Erythroblast (primary cell): ENCODE data around the gene ODAD2.

Source experiments
- GATA1 ChIP-seq: IDR thresholded peaks from 2 replicates; pipeline ENCODE4 v1.6.1; 2011; ENCODE audit warnings: low read depth, mild to moderate bottlenecking, control low read depth, low read length, moderate library complexity
- POLR2A ChIP-seq: IDR thresholded peaks from 2 replicates; pipeline ENCODE4 v1.6.1; 2011; ENCODE audit warnings: mild to moderate bottlenecking, low read length

- no peak for TF ChIP-seq POLR2A
- no peak for TF ChIP-seq GATA1
Measured at GRCh38 chr10:27822301-27822700, 176.6 kb downstream of the ODAD2 start.
